CD4-positive, alpha-beta T cell treated with Interferon alpha-2 for 1 hour (primary cell): Measurements from ENCODE around the gene TNNI3K.

Experiments
- DNase-seq, 2 donors: peaks; one replicate each; pipeline ENCODE4 v3.0.0-alpha.2; 2020 to 2022

The TNNI3K gene

DNA sequence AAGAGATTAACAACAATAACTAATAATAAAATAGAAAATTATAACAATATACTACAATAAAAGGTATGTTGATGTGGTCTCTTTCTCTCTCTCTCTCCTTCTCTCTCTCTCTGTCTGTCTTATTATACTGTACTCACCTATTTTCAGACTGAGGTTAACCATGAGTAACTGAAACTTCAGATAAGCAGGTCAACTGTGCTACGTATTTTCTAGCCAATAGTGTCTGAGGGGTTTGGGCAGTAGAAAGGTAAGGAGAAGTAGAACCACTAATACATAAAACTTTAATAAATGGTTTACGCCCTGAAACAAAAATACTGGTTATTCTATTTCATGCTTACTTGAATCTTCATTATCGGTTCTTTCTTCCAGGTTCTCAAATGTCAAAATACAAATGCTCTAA, 348.2 kb downstream of the TNNI3K start:
- no peak for DNase-seq

DNA sequence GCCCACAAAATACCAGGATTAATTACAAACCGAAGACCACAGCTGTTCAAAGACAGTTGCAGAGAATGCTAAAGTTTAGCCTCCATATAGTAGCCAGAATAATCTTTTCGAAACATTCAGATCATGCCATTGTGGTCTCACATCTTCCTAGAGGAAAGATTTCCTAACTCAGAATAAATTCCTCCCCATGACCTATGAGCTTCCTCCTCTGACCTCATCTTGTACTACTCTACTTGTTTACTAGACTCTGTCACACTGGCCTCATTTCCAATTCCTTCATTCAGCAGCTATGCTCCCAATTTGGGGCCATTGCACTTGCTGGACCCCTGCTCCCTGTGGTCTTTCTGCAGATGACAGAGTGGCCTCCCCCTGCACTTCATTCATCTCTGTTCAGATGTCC, 349.0 kb downstream of the TNNI3K start:
- no peak for DNase-seq

DNA sequence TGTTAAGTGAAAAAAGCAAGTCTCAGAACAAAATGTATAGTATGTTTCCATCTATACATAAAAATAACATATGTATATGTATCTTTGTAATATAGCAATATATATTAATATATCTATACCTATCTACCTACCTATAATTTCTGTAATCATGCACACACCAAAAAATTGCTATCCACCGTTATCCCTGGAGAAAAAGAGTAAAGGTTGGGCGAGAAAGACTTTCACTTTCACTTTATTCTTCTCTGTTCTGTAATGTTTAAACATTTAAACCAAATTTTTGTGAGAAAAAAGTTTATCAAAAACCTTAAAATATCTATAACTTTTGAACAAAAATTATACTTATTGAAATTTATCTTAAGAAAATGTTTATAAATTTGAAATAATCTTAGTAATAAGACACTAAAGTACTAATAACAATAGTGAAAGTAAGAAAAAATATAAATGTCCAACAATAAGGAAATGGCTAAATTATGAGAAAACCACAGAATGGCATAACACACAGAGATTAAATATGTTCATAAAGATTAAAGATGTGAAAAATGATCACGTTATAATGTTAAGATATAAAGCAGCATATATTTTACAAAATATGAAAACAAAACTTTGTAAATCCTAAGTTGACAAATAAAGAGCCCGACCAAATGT, 351.2 kb downstream of the TNNI3K start:
- peak in 1 of 2 donors; percentile 1 for DNase-seq

DNA sequence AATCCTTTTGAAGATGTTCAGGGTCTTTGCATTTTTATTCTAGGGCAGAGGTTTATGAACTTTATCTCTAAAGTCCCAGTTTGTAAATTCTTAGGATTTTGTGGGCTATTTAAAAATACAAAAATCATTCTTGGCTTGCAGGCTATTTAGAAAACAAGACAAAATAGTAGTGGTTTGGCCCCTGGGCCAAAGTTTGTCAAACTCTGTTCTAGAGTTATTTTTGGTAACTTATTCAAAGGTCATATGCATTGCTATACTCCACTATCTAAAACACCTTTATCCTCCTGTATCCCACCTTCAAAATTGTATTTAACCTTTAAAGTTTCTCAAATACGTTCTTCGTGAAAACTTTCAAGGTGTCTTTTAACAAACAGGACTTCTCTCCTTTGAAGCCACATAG, 352.7 kb downstream of the TNNI3K start:
- DNase-seq, result no peak

DNA sequence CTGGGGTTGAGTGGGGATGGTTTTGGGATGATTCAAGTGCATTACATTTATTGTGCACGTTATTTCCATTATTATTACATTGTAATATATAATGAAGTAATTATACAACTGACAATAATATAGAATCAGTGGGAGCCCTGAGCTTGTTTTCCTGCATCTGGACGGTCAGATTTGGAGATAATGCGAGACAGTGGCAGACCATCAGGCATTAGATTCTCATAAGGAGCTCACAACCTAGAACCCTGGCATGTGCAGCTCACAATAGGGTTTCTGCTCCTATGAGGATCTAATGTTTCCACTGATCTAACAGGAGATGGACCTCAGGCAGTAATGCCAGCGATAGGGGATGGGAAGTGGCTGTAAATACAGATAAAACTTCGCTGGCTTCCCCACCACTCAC, 355.1 kb downstream of the TNNI3K start:
- no peak for DNase-seq

DNA sequence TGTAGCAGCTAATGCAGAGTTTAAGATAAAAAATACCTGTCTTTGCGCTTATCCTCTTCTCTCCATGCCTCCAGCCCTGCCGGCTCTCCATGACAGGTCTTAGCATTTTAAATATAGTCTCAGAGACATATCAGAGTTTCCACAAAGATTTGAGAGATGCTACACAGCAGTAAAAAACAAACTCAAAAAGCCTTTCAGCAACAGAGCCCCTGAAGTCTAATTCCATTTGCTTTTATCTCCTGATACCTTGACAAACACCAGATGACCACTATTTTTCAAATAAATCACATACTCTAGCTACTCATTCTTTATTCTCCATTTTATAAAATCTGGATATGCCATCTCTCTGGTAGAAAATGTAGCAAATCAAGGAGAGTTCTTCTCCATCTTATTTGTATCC, 356.8 kb downstream of the TNNI3K start:
- DNase-seq, result no peak

DNA sequence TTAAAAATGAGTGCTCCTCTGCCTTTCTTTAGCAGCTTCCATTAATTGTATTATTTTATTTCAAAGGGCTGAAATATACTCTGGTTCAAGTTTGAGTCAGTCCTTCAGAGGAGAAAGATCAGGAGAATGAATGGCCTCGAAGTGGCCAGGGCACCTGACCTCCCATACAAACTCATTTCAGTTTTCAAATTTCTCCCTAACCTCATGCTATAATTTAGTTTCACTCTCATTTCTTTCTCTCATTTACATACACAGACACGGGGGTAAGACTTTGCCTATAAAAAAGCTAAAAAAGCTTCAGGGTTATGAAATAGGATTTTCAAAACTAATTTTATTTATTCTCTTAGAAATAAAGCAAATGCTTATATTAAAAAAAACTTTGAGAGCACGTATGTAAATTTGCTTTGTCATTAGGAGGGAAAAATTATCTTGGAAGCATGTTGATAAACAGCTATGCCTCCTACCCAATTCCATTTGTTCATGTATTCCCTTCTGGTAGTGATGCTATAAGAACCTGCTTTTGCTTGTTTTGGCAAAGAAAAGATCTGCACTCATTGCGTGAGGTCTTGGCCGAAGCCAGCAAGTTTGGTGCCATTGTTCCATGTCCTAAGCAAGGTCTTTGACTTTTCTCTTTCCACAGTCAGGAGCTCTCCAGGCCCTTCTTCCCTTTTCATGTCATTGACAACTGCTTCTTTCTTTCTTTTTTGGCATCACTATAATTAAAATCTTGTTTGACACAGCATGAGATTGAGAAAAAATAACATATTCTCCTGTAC, 357.6 kb downstream of the TNNI3K start:
- DNase-seq, result no peak
